K562 (cell line): ENCODE data around the gene ANKMY2. TPM values are rescaled to one million over a fixed set of nuclear protein-coding genes. Genes with fewer than 3 reads are reported as not detected.

Source experiments
- ATAC-seq: fragments of 200-7000 bp; cut with Tn5 transposase; 3 replicates; pipeline ENCODE4 v1.9.1; 2020; ENCODE audit warnings: moderate library complexity
- BruUV-seq: library from RNA; stranded (reverse); fragments of 400-500 nt; replicated peaks from 2 replicates; lab custom pipeline; 2021; lab: Mats Ljungman, UMichigan
- CTCF ChIA-PET: fragments of 300-600 bp; formaldehyde crosslinking; extraction: SDS; loops from one replicate; lab custom pipeline; 2021; ENCODE audit warnings: low intra/inter-chr PET ratio; lab: Yijun Ruan, JAX
- POLR2A ChIA-PET: fragments of 300-600, 350-650 bp; sonication (Branson Sonifier 250); formaldehyde crosslinking; extraction: SDS; loops from one replicate; lab custom pipeline; 2021; ENCODE audit warnings: antibody characterized with exemption, inconsistent platforms; lab: Yijun Ruan, JAX
- DNase-seq, 4 experiments: peaks; one replicate each; pipeline versions ENCODE4 v3.0.0 to v3.0.0-alpha.2; 2011 to 2018; ENCODE audit warnings: low spot score in 3 of 4, mixed read lengths in 3 of 4; ENCODE audit errors: extremely low read depth in 1 of 4
- FAIRE-seq: peaks from 2 replicates; lab custom pipeline; 2011; peaks lifted over from hg19 to GRCh38; lab: Jason Lieb, UNC
- H2AFZ ChIP-seq: 2 replicates; pipeline ENCODE4 v1.6.0; 2011; ENCODE audit warnings: low read depth, low read length, control low read depth, inconsistent platforms
- H3K27ac ChIP-seq: fragments of 200-600 bp; 3 replicates; pipeline ENCODE4 v1.8.0; 2011; ENCODE audit warnings: low read depth, mild to moderate bottlenecking, control low read depth, inconsistent platforms, low read length, moderate library complexity, mixed read lengths; ENCODE audit errors: extremely low read depth
- H3K27me3 ChIP-seq, 2 experiments: fragments of 300-600 bp in 1 of 2; 2 replicates in 1 of 2; 3 replicates in 1 of 2; pipeline versions ENCODE4 v1.6.0 to v1.8.0; 2011; ENCODE audit warnings: inconsistent platforms in 2 of 2, low read length in 2 of 2, mild to moderate bottlenecking in 1 of 2, mixed read lengths in 1 of 2, moderate library complexity in 1 of 2; ENCODE audit not compliant: control insufficient read depth in 2 of 2, insufficient read depth in 2 of 2
- H3K36me3 ChIP-seq: fragments of 300-600 bp; 3 replicates; pipeline ENCODE4 v1.8.0; 2011; ENCODE audit warnings: mild to moderate bottlenecking, low read length, inconsistent platforms; ENCODE audit not compliant: control insufficient read depth, insufficient read depth
- H3K4me1 ChIP-seq, 2 experiments: fragments of 200-600 bp in 1 of 2; replicated peaks in 1 of 2; 2 replicates in 1 of 2; 3 replicates in 1 of 2; pipeline versions ENCODE4 v1.5.1 to v1.8.0; 2011; ENCODE audit warnings: inconsistent platforms in 2 of 2, low read length in 2 of 2, mild to moderate bottlenecking in 1 of 2, mixed read lengths in 1 of 2, moderate library complexity in 1 of 2; ENCODE audit not compliant: control insufficient read depth in 2 of 2, insufficient read depth in 2 of 2
- H3K4me2 ChIP-seq: 2 replicates; pipeline ENCODE4 v1.6.1; 2011; ENCODE audit warnings: low read length, control low read depth, inconsistent platforms, mixed read lengths; ENCODE audit not compliant: insufficient read depth
- H3K4me3 ChIP-seq: fragments of 200-600 bp; sonication (generic), shearing (Covaris generic); 2 replicates; pipeline ENCODE4 v1.5.1; 2016; ENCODE audit warnings: control low read depth, inconsistent platforms
- H3K79me2 ChIP-seq: fragments of 200-600 bp; 3 replicates; pipeline ENCODE4 v1.8.0; 2011; ENCODE audit warnings: low read length, inconsistent platforms; ENCODE audit not compliant: control insufficient read depth, insufficient read depth
- H3K9ac ChIP-seq, 2 experiments: 2 replicates each; pipeline versions ENCODE4 v1.6.0 to v1.6.1; 2011; ENCODE audit warnings: low read depth in 2 of 2, low read length in 2 of 2, control low read depth in 1 of 2, inconsistent platforms in 1 of 2, mild to moderate bottlenecking in 1 of 2, mixed read lengths in 1 of 2; ENCODE audit not compliant: insufficient read depth in 1 of 2
- H3K9me1 ChIP-seq: one replicate; pipeline ENCODE4 v1.6.0; 2011; ENCODE audit warnings: inconsistent platforms, mild to moderate bottlenecking, low read length, moderate library complexity; ENCODE audit not compliant: control insufficient read depth, insufficient read depth
- H3K9me3 ChIP-seq: replicated peaks from 2 replicates; pipeline ENCODE4 v1.5.1; 2011; ENCODE audit warnings: low read depth, low read length, inconsistent platforms; ENCODE audit not compliant: control insufficient read depth, insufficient read depth
- H4K20me1 ChIP-seq: replicated peaks from 2 replicates; pipeline ENCODE4 v1.6.1; 2011; ENCODE audit warnings: low read length, inconsistent platforms, mixed read lengths; ENCODE audit not compliant: control insufficient read depth, insufficient read depth
- BCLAF1 ChIP-seq, 2 experiments: fragments of 450-650 bp in 1 of 2; IDR thresholded peaks; 2 replicates each; pipeline ENCODE4 v1.6.1; 2011 to 2017; ENCODE audit warnings: low read depth in 2 of 2, antibody characterized with exemption in 1 of 2, borderline replicate concordance in 1 of 2, low read length in 1 of 2, mild to moderate bottlenecking in 1 of 2, mixed read lengths in 1 of 2; ENCODE audit not compliant: control insufficient read depth in 1 of 2
- FOXP4 ChIP-seq: sonication (generic); formaldehyde crosslinking; IDR thresholded peaks from 2 replicates; pipeline ENCODE4 v1.8.0; 2022; ENCODE audit warnings: mild to moderate bottlenecking, missing genetic modification reagents, borderline replicate concordance
- HDGF ChIP-seq: fragments of 450-650 bp; IDR thresholded peaks from 2 replicates; pipeline ENCODE4 v1.6.1; 2016
- HMG20A ChIP-seq: fragments of 450-650 bp; formaldehyde crosslinking; conservative IDR thresholded peaks from 2 replicates; pipeline ENCODE4 v1.4.0; 2020; ENCODE audit warnings: mild to moderate bottlenecking, mixed read lengths
- WGBS: fragments of 100-300 bp; shearing (Covaris generic); methylation state at CpG from one replicate; pipeline ENCODE4 v1.1.6; 2016; ENCODE audit warnings: low coverage, mixed read lengths; ENCODE audit not compliant: insufficient coverage; ENCODE audit errors: missing lambda C conversion rate; 5-methylcytosine and 5-hydroxymethylcytosine counted together
- in situ Hi-C: fragments of 300-500 bp; cut with MboI; formaldehyde crosslinking; loops from 4 replicates; pipeline ENCODE4 v1.15.0; 2018; ENCODE audit warnings: inconsistent platforms, mixed read lengths
- intact Hi-C: fragments of 100-400 bp; cut with micrococcal nuclease; formaldehyde crosslinking; loops from 2 replicates; pipeline ENCODE4 v1.14.2; 2022
- polyA plus RNA-seq, 8 experiments: library from polyadenylated mRNA; depleted of rRNA in 4 of 8; stranded (reverse) in 5 of 8; unstranded in 3 of 8; fragments of >200 nt; fragmentation: Nextera tagmentation in 2 of 8; fragmentation: Illumina TruSeq in 1 of 8; extraction: Ambion mirVana in 2 of 8; extraction: Trizol in 1 of 8; gene quantifications; 2 replicates each; pipeline versions ENCODE4 v1.2.1 to v1.2.3, GENCODE V29; 2011 to 2014; ENCODE audit warnings: inconsistent platforms in 1 of 8, missing spikeins in 1 of 8
- total RNA-seq, 7 experiments: library from RNA; depleted of rRNA in 6 of 7; stranded (reverse); fragments of >200 nt in 6 of 7; fragmentation: Illumina TruSeq in 2 of 7; extraction: Trizol in 2 of 7; gene quantifications; 2 replicates each; pipeline versions ENCODE4 v1.2.1 to v1.2.3, GENCODE V29; 2011 to 2021; ENCODE audit warnings: low replicate concordance in 1 of 7
- TF ChIP-seq, protein P1 (sequence below): sonication (generic); formaldehyde crosslinking; IDR thresholded peaks from 2 replicates; pipeline ENCODE4 v1.8.1; 2023; ENCODE audit warnings: mild to moderate bottlenecking, missing genetic modification reagents
- TF ChIP-seq, protein P2 (sequence below): fragments of 450-650 bp; IDR thresholded peaks from 2 replicates; pipeline ENCODE4 v1.6.1; 2018; ENCODE audit not compliant: partially characterized antibody

Gene ANKMY2
- total and polyA plus RNA-seq, 9 of the 15 experiments (the other 6 are each of a cell fraction or from before 2014, with no cell fraction given) = 38.9 to 71.5 (median 48.8) TPM

DNA sequence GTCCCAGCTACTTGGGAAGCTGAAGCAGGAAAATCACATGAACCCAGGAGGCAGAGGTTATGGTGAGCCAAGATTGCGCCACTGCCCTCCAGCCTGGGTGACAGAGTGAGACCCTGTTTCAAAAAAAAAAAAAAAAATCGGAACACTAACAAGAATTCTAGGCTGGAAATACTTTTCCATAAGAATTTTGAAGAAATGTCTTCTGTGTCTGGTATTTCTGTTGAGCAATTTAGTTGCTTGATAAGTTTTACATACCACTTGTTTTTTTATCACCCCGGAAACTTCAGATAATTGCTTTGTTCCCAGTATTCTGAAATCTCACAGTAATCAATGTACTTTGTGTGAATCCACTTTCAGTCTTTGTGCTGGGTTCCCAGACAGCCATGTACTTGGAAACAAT, 26.3 kb upstream of the ANKMY2 start:
- TF ChIP-seq FOXP4 (CRISPR knock-in tag) = no peak
- TF ChIP-seq BCLAF1 (IDR thresholded peaks at IDR 0.05; ENCODE audit: borderline replicate concordance in 1 of 2, control insufficient read depth in 1 of 2, low read depth in 2 of 2, low read length in 1 of 2) = 0 out of 4 replicates have a peak, but pooled peaks of 1 of the 2 experiments have one; percentile 44
- TF ChIP-seq, protein P1, sequence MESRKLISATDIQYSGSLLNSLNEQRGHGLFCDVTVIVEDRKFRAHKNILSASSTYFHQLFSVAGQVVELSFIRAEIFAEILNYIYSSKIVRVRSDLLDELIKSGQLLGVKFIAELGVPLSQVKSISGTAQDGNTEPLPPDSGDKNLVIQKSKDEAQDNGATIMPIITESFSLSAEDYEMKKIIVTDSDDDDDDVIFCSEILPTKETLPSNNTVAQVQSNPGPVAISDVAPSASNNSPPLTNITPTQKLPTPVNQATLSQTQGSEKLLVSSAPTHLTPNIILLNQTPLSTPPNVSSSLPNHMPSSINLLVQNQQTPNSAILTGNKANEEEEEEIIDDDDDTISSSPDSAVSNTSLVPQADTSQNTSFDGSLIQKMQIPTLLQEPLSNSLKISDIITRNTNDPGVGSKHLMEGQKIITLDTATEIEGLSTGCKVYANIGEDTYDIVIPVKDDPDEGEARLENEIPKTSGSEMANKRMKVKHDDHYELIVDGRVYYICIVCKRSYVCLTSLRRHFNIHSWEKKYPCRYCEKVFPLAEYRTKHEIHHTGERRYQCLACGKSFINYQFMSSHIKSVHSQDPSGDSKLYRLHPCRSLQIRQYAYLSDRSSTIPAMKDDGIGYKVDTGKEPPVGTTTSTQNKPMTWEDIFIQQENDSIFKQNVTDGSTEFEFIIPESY = no peak
- no peak for TF ChIP-seq HDGF
- TF ChIP-seq, protein P2, sequence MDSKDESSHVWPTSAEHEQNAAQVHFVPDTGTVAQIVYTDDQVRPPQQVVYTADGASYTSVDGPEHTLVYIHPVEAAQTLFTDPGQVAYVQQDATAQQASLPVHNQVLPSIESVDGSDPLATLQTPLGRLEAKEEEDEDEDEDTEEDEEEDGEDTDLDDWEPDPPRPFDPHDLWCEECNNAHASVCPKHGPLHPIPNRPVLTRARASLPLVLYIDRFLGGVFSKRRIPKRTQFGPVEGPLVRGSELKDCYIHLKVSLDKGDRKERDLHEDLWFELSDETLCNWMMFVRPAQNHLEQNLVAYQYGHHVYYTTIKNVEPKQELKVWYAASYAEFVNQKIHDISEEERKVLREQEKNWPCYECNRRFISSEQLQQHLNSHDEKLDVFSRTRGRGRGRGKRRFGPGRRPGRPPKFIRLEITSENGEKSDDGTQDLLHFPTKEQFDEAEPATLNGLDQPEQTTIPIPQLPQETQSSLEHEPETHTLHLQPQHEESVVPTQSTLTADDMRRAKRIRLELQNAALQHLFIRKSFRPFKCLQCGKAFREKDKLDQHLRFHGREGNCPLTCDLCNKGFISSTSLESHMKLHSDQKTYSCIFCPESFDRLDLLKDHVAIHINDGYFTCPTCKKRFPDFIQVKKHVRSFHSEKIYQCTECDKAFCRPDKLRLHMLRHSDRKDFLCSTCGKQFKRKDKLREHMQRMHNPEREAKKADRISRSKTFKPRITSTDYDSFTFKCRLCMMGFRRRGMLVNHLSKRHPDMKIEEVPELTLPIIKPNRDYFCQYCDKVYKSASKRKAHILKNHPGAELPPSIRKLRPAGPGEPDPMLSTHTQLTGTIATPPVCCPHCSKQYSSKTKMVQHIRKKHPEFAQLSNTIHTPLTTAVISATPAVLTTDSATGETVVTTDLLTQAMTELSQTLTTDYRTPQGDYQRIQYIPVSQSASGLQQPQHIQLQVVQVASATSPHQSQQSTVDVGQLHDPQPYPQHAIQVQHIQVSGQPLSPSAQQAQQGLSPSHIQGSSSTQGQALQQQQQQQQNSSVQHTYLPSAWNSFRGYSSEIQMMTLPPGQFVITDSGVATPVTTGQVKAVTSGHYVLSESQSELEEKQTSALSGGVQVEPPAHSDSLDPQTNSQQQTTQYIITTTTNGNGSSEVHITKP = peak; percentile 53
- TF ChIP-seq HMG20A = no peak
- TF ChIP-seq, all 486 proteins: peak for 2
- DNase-seq (no peak), ATAC-seq (no peak), FAIRE-seq (no peak)
- WGBS = 89% methylated on average over 3 of the region's 3 CpGs
- Histone ChIP-seq H3K4me1 (peaks cover 0 to 13% of the 10 kb centered on the region in 2 experiments; a peak in 3 of 5 replicates), H3K27me3 (no peaks in the 10 kb centered on the region), H3K36me3 (peaks cover 92% of the 10 kb centered on the region), H3K27ac (no peak overlapping the region; the same call in 2 of the 3 replicates), H3K4me3 (no peak overlapping the region), H3K9ac (no peak overlapping the region), H2AFZ (no peak overlapping the region), H3K4me2 (no peak overlapping the region), H3K9me1 (no peaks in the 10 kb centered on the region), H3K79me2 (peaks cover 87% of the 10 kb centered on the region), H4K20me1 (no peaks in the 10 kb centered on the region), H3K9me3 (no peaks in the 10 kb centered on the region)
- ChIA-PET CTCF (interaction anchor here (0.6 kb wide), 1 partner anchor 394 kb away, joined by 3 read pairs; no protein-coding TSS in a partner anchor), POLR2A (no interaction called here)
- in situ Hi-C loops (no loop called here), intact Hi-C loops (no loop called here)
- no TSS peak for BruUV-seq
